Liver (tissue), 9 donors: ENCODE data around the gene ULK1. TPM values are rescaled to one million over a fixed set of nuclear protein-coding genes. Genes with fewer than 3 reads are reported as not detected.

Experiments
- DNase-seq: peaks from one replicate; pipeline ENCODE4 v3.0.0-alpha.2; 2017; ENCODE audit warnings: low spot score
- H3K27ac ChIP-seq, 2 donors: one replicate each; pipeline ENCODE4 v1.7.0; 2013; ENCODE audit warnings: inconsistent platforms in 2 of 2, low read length in 2 of 2, control low read depth in 1 of 2, low read depth in 1 of 2, mild to moderate bottlenecking in 1 of 2
- H3K27me3 ChIP-seq, 4 donors: one replicate each; pipeline versions ENCODE4 v1.6.1 to v1.7.0; 2013; ENCODE audit warnings: low read length in 3 of 4, inconsistent platforms in 1 of 4, mild to moderate bottlenecking in 1 of 4, moderate library complexity in 1 of 4; ENCODE audit not compliant: control insufficient read depth in 4 of 4, insufficient read depth in 4 of 4
- H3K36me3 ChIP-seq, 4 donors: one replicate each; pipeline versions ENCODE4 v1.6.1 to v1.7.0; 2013; ENCODE audit warnings: low read length in 3 of 4, mild to moderate bottlenecking in 3 of 4, low read depth in 1 of 4, moderate library complexity in 1 of 4; ENCODE audit not compliant: control insufficient read depth in 4 of 4, insufficient read depth in 3 of 4
- H3K4me1 ChIP-seq, 4 donors: one replicate each; pipeline versions ENCODE4 v1.6.1 to v1.7.0; 2013; ENCODE audit warnings: low read length in 3 of 4, mild to moderate bottlenecking in 3 of 4, moderate library complexity in 1 of 4; ENCODE audit not compliant: control insufficient read depth in 4 of 4, insufficient read depth in 4 of 4
- H3K4me3 ChIP-seq, 3 donors: one replicate each; pipeline versions ENCODE4 v1.6.1 to v1.7.0; 2013; ENCODE audit warnings: low read length in 3 of 3, control low read depth in 1 of 3, low read depth in 1 of 3, mild to moderate bottlenecking in 1 of 3
- H3K9ac ChIP-seq, 2 donors: one replicate each; pipeline ENCODE4 v1.7.0; 2013; ENCODE audit warnings: low read length in 2 of 2, mild to moderate bottlenecking in 2 of 2, moderate library complexity in 2 of 2, control low read depth in 1 of 2, low read depth in 1 of 2
- H3K9me3 ChIP-seq, 4 donors: one replicate each; pipeline versions ENCODE4 v1.6.1 to v1.7.0; 2013; ENCODE audit warnings: low read length in 3 of 4; ENCODE audit not compliant: control insufficient read depth in 4 of 4
- ATF3 ChIP-seq: IDR thresholded peaks from 2 replicates; pipeline ENCODE4 v1.6.1; 2016; ENCODE audit warnings: antibody characterized with exemption
- CTCF ChIP-seq: fragments of 150-350 bp; IDR thresholded peaks from 2 replicates; pipeline ENCODE4 v1.5.1; 2017; ENCODE audit warnings: improper control_type of control experiment, low read depth, low read length; ENCODE audit not compliant: missing input control
- EGR1 ChIP-seq, 2 donors: IDR thresholded peaks; 2 replicates each; pipeline ENCODE4 v1.6.1; 2016 to 2018; ENCODE audit warnings: antibody characterized with exemption in 2 of 2, low read depth in 2 of 2
- FOXA2 ChIP-seq: IDR thresholded peaks from 2 replicates; pipeline ENCODE4 v1.6.1; 2016; ENCODE audit warnings: antibody characterized with exemption
- GABPA ChIP-seq, 2 donors: IDR thresholded peaks in 1 of 2; conservative IDR thresholded peaks in 1 of 2; 2 replicates each; pipeline ENCODE4 v1.6.1; 2016; ENCODE audit warnings: antibody characterized with exemption in 2 of 2, mild to moderate bottlenecking in 1 of 2, moderate library complexity in 1 of 2
- HNF4A ChIP-seq, 2 donors: conservative IDR thresholded peaks; 2 replicates each; pipeline ENCODE4 v1.6.1; 2016; ENCODE audit warnings: antibody characterized with exemption in 2 of 2, mild to moderate bottlenecking in 2 of 2
- HNF4G ChIP-seq: IDR thresholded peaks from 2 replicates; pipeline ENCODE4 v1.6.1; 2016; ENCODE audit warnings: antibody characterized with exemption
- JUND ChIP-seq, 2 donors: IDR thresholded peaks; 2 replicates each; pipeline ENCODE4 v1.6.1; 2016; ENCODE audit warnings: antibody characterized with exemption in 2 of 2
- MAX ChIP-seq: IDR thresholded peaks from 2 replicates; pipeline ENCODE4 v1.6.1; 2016; ENCODE audit warnings: antibody characterized with exemption
- NR2F2 ChIP-seq: IDR thresholded peaks from 2 replicates; pipeline ENCODE4 v1.6.1; 2016; ENCODE audit warnings: antibody characterized with exemption
- RAD21 ChIP-seq, 2 donors: IDR thresholded peaks; 2 replicates each; pipeline ENCODE4 v1.6.1; 2016; ENCODE audit warnings: antibody characterized with exemption in 2 of 2, mild to moderate bottlenecking in 2 of 2
- REST ChIP-seq: IDR thresholded peaks from 2 replicates; pipeline ENCODE4 v1.6.1; 2016; ENCODE audit warnings: antibody characterized with exemption, mild to moderate bottlenecking
- RXRA ChIP-seq, 2 donors: IDR thresholded peaks; 2 replicates each; pipeline ENCODE4 v1.6.1; 2017 to 2018; ENCODE audit warnings: antibody characterized with exemption in 2 of 2, mild to moderate bottlenecking in 1 of 2
- SP1 ChIP-seq: IDR thresholded peaks from 2 replicates; pipeline ENCODE4 v1.6.1; 2018; ENCODE audit warnings: antibody characterized with exemption, mild to moderate bottlenecking
- TAF1 ChIP-seq: conservative IDR thresholded peaks from 2 replicates; pipeline ENCODE4 v1.6.1; 2016; ENCODE audit warnings: antibody characterized with exemption, mild to moderate bottlenecking
- YY1 ChIP-seq: IDR thresholded peaks from 2 replicates; pipeline ENCODE4 v1.6.1; 2016; ENCODE audit warnings: antibody characterized with exemption, mild to moderate bottlenecking
- ZBTB33 ChIP-seq: IDR thresholded peaks from 2 replicates; pipeline ENCODE4 v1.6.1; 2016; ENCODE audit warnings: antibody characterized with exemption
- WGBS: extraction: QIAGEN DNeasy Blood & Tissue Kit; methylation state at CpG from one replicate; pipeline ENCODE4 v1.1.7; 2013; 5-methylcytosine and 5-hydroxymethylcytosine counted together
- polyA plus RNA-seq, 2 donors: library from polyadenylated mRNA; stranded (reverse) in 1 of 2; unstranded in 1 of 2; fragments of 200-250 nt in 1 of 2; fragments of >200 nt in 1 of 2; fragmentation: Nextera tagmentation in 1 of 2; extraction: Ambion mirVana in 1 of 2; gene quantifications; one replicate each; pipeline versions ENCODE4 v1.2.1 to v1.2.3, GENCODE V29; 2013 to 2015
- total RNA-seq, 2 donors: library from RNA; depleted of rRNA; stranded (reverse); fragments of >200 nt; gene quantifications; one replicate each; pipeline ENCODE4 v1.2.3, GENCODE V29; 2014
- donor health status: healthy.
- donor health status: healthy.
- donor health status: healthy.
- donor health status: healthy.
- donor health status: healthy.

Gene ULK1
- total and polyA plus RNA-seq, 4 donors: 12.5 to 41.7 (median 15.1) TPM

GRCh38 chr12:131915000-131915689 lies 20.7 kb downstream of the ULK1 start:
- H3K27ac ChIP-seq: no peak overlapping the region
- no peak overlapping the region for H3K9ac ChIP-seq
- H3K9me3 ChIP-seq: no peaks in the 10 kb centered on the region
- H3K36me3 ChIP-seq: peaks cover 33 to 84% (median 47%) of the 10 kb centered on the region in 4 donors
- peaks cover 0 to 6% (median 0%) of the 10 kb centered on the region in 4 donors for H3K4me1 ChIP-seq
- DNase-seq: no peak
- H3K4me3 ChIP-seq: no peak overlapping the region
- TF ChIP-seq HNF4A (conservative IDR thresholded peaks at IDR 0.05) (no peak), ZBTB33 (no peak)
- no peaks in the 10 kb centered on the region for H3K27me3 ChIP-seq
- WGBS: 96% methylated on average over 20 of the region's 20 CpGs

- TF ChIP-seq EGR1 (IDR thresholded peaks at IDR 0.05; ENCODE audit: low read depth in 2 of 2) (no peak), RXRA (IDR thresholded peaks at IDR 0.05) (no peak), YY1 (no peak), NR2F2 (no peak), REST (no peak), JUND (IDR thresholded peaks at IDR 0.05) (no peak), ZBTB33 (no peak), TAF1 (no peak), FOXA2 (no peak), HNF4G (no peak), ATF3 (no peak), GABPA (IDR thresholded peaks at IDR 0.05 in 1 of 2, conservative IDR thresholded peaks at IDR 0.05 in 1 of 2) (no peak), HNF4A (conservative IDR thresholded peaks at IDR 0.05) (no peak), MAX (no peak), SP1 (no peak), RAD21 (IDR thresholded peaks at IDR 0.05) (no peak), CTCF (no peak)
- Histone ChIP-seq H3K36me3 (peaks cover 34 to 84% (median 50%) of the 10 kb centered on the region in 4 donors), H3K4me1 (peaks cover 0 to 6% (median 0%) of the 10 kb centered on the region in 4 donors), H3K9me3 (no peaks in the 10 kb centered on the region), H3K27me3 (no peaks in the 10 kb centered on the region), H3K27ac (no peak overlapping the region), H3K9ac (no peak overlapping the region), H3K4me3 (no peak overlapping the region)
- WGBS: 96% methylated on average over 21 of the region's 21 CpGs
- no peak for DNase-seq
These were observed 21.4 kb downstream of the ULK1 start for GRCh38 chr12:131915823-131916222.
